RCC 7860 (cell line): ENCODE data around the gene HPSE.

Experiments used
- DNase-seq: peaks from one replicate; pipeline ENCODE4 v3.0.0-alpha.2; 2015; ENCODE audit warnings: low spot score
- FAIRE-seq: peaks from 2 replicates; lab custom pipeline; 2012; peaks lifted over from hg19 to GRCh38; lab: Jason Lieb, UNC

HPSE gene

GRCh38 chr4:83334425-83335241, at the start of gene HPSE:
Gene HPSE (minus strand): TSS chr4:83334848. CDS start chr4:83334782, 66 bp downstream.
- DNase-seq = no peak
- FAIRE-seq = no peak

GRCh38 chr4:83382850-83383249, 48.2 kb upstream of the HPSE start:
- no peak for DNase-seq
- FAIRE-seq = no peak

GRCh38 chr4:83381173-83381572, 46.5 kb upstream of the HPSE start:
- DNase-seq (no peak), FAIRE-seq (no peak)

- no peak for DNase-seq
These were observed 43.8 kb upstream of the HPSE start for GRCh38 chr4:83378419-83378818.

GRCh38 chr4:83372931-83373330, 38.3 kb upstream of the HPSE start:
- no peak for FAIRE-seq
- no peak for DNase-seq

More at GRCh38 chr4:83378419-83378818, 43.8 kb upstream of the HPSE start:
- FAIRE-seq = no peak

GRCh38 chr4:83371936-83372335, 37.3 kb upstream of the HPSE start:
- DNase-seq (no peak), FAIRE-seq (no peak)

- FAIRE-seq (no peak), DNase-seq (no peak)
These were observed 36.6 kb upstream of the HPSE start for GRCh38 chr4:83371235-83371634.

- FAIRE-seq = no peak
- DNase-seq = peak; percentile 11
These were observed 35.9 kb upstream of the HPSE start for GRCh38 chr4:83370640-83370906.

GRCh38 chr4:83369831-83370639, 35.4 kb upstream of the HPSE start:
- DNase-seq (no peak), FAIRE-seq (no peak)

GRCh38 chr4:83364312-83364711, 29.7 kb upstream of the HPSE start:
- no peak for DNase-seq
- FAIRE-seq = no peak

GRCh38 chr4:83362492-83363329, 28.1 kb upstream of the HPSE start:
- no peak for FAIRE-seq
- DNase-seq = no peak

GRCh38 chr4:83361416-83362103, 26.9 kb upstream of the HPSE start:
- FAIRE-seq (no peak), DNase-seq (no peak)

- FAIRE-seq = no peak
- no peak for DNase-seq
These were observed 25.4 kb upstream of the HPSE start for GRCh38 chr4:83360018-83360417.

- peak; percentile 84 for DNase-seq
- peak; percentile 92 for FAIRE-seq
These were observed 23.8 kb upstream of the HPSE start for GRCh38 chr4:83358410-83358809.

- DNase-seq = peak; percentile 80
These were observed 22.4 kb upstream of the HPSE start for GRCh38 chr4:83356899-83357661.

GRCh38 chr4:83353516-83353915, 18.9 kb upstream of the HPSE start:
- no peak for FAIRE-seq

More at GRCh38 chr4:83356899-83357661, 22.4 kb upstream of the HPSE start:
- FAIRE-seq = peak; percentile 89

GRCh38 chr4:83348074-83348473, 13.4 kb upstream of the HPSE start:
- FAIRE-seq = no peak
- no peak for DNase-seq

More at GRCh38 chr4:83353516-83353915, 18.9 kb upstream of the HPSE start:
- no peak for DNase-seq

GRCh38 chr4:83342476-83342875, 7.8 kb upstream of the HPSE start:
- no peak for FAIRE-seq
- DNase-seq = no peak

- FAIRE-seq = no peak
- DNase-seq = no peak
These were observed 6.2 kb upstream of the HPSE start for GRCh38 chr4:83340692-83341343.
